Stomach smooth muscle (tissue), 2 donors: Measurements from ENCODE around the gene PTPRG.

ENCODE experiments used
- H3K27ac ChIP-seq: one replicate; pipeline ENCODE4 v1.7.0; 2013; ENCODE audit warnings: mild to moderate bottlenecking, low read length, inconsistent platforms
- H3K27me3 ChIP-seq, 2 donors: one replicate each; pipeline ENCODE4 v1.7.0; 2013; ENCODE audit warnings: low read length in 2 of 2; ENCODE audit not compliant: insufficient read depth in 2 of 2, control insufficient read depth in 1 of 2
- H3K36me3 ChIP-seq, 2 donors: one replicate each; pipeline ENCODE4 v1.7.0; 2013; ENCODE audit warnings: low read length in 2 of 2; ENCODE audit not compliant: control insufficient read depth in 2 of 2, insufficient read depth in 2 of 2
- H3K4me1 ChIP-seq: one replicate; pipeline ENCODE4 v1.7.0; 2013; ENCODE audit warnings: low read length; ENCODE audit not compliant: control insufficient read depth, insufficient read depth
- H3K4me3 ChIP-seq, 2 donors: one replicate each; pipeline ENCODE4 v1.7.0; 2013; ENCODE audit warnings: low read length in 2 of 2
- H3K9ac ChIP-seq, 2 donors: one replicate each; pipeline ENCODE4 v1.7.0; 2013; ENCODE audit warnings: low read length in 2 of 2, mild to moderate bottlenecking in 1 of 2
- H3K9me3 ChIP-seq, 2 donors: one replicate each; pipeline ENCODE4 v1.7.0; 2013; ENCODE audit warnings: low read length in 2 of 2; ENCODE audit not compliant: control insufficient read depth in 2 of 2
- donor health status: healthy.
- donor health status: Pancreatic carcinoma.

Gene PTPRG

GRCh38 chr3:61978460-61979419 lies 417.4 kb downstream of the PTPRG start:
- H3K36me3 ChIP-seq = no peaks in the 10 kb centered on the region
- H3K9ac ChIP-seq = no peak overlapping the region
- H3K9me3 ChIP-seq = no peaks in the 10 kb centered on the region
- no peak overlapping the region for H3K4me3 ChIP-seq
- H3K27me3 ChIP-seq = no peaks in the 10 kb centered on the region
- H3K4me1 ChIP-seq = peaks cover 6% of the 10 kb centered on the region
- no peak overlapping the region for H3K27ac ChIP-seq

DNA sequence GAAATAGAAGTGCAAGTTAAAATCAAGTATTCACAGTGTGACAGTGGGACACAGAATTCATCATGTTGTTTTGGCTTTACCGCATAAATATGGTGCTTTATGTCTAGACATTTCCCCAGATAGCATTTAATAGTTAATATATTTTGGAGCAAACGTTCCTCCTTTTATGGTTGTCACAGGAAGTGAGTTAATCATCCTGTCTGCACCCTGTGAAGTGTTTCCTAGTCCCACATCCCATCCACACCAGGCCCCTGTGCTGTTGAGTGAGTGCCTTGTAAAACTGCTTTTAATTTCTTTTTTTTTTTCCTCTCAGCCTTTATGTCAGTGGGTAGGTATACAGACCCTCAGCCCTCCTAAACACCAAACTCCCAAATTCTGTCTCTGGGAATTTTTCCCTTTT lies 418.3 kb downstream of the PTPRG start:
- H3K4me1 ChIP-seq = peaks cover 6% of the 10 kb centered on the region
- no peaks in the 10 kb centered on the region for H3K9me3 ChIP-seq
- no peaks in the 10 kb centered on the region for H3K27me3 ChIP-seq
- H3K9ac ChIP-seq = no peak overlapping the region
- no peak overlapping the region for H3K4me3 ChIP-seq
- H3K27ac ChIP-seq = no peak overlapping the region
- no peaks in the 10 kb centered on the region for H3K36me3 ChIP-seq

- H3K4me1 ChIP-seq = peaks cover 6% of the 10 kb centered on the region
- no peaks in the 10 kb centered on the region for H3K27me3 ChIP-seq
- no peaks in the 10 kb centered on the region for H3K9me3 ChIP-seq
- H3K9ac ChIP-seq = no peak overlapping the region
- H3K27ac ChIP-seq = no peak overlapping the region
- H3K4me3 ChIP-seq = no peak overlapping the region
- H3K36me3 ChIP-seq = no peaks in the 10 kb centered on the region
These were observed 418.7 kb downstream of the PTPRG start for GRCh38 chr3:61980041-61980440.

DNA sequence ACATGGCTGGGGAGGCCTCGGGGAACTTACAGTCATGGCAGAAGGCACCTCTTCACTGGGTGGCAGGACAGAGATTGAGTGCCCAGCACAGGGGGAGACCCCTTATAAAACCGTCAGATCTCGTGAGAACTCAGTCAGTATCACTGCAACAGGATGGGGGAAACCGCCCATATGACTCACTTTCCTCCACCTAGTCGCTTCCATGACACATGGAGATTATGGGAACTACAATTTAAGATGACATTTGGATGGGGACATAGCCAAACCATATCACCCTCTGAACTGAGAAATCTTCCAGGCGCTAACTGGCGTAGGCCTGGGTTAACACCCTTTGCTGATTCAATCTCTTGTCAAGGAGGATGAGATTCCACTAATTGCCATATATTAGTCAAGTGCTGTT lies 419.7 kb downstream of the PTPRG start:
- no peaks in the 10 kb centered on the region for H3K36me3 ChIP-seq

DNA sequence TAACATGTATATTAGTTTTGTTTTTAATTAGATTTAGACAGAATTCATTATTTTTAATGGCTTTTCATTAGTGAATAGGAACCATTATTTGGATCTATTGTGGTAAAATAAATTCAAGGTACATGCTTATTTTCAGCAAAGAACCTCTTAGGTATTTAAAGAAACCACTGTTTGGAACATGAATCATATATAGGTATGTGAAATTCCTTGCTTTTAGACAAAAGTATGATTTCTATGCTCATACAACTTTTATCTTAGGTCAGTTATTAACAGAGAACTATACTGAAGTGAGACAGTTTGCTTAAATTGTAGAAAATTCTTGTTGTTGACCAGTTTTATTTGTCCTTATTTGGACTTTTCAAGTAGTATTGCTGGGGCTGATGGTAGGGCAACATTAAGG lies 422.1 kb downstream of the PTPRG start:
- no peak overlapping the region for H3K9ac ChIP-seq
- H3K27me3 ChIP-seq = no peaks in the 10 kb centered on the region
- H3K4me1 ChIP-seq = peaks cover 6% of the 10 kb centered on the region
- H3K36me3 ChIP-seq = no peaks in the 10 kb centered on the region
- no peaks in the 10 kb centered on the region for H3K9me3 ChIP-seq
- no peak overlapping the region for H3K27ac ChIP-seq
- H3K4me3 ChIP-seq = no peak overlapping the region

More for the DNA sequence above, 419.7 kb downstream of the PTPRG start:
- no peak overlapping the region for H3K27ac ChIP-seq
- H3K9ac ChIP-seq = no peak overlapping the region
- H3K27me3 ChIP-seq = no peaks in the 10 kb centered on the region
- peaks cover 6% of the 10 kb centered on the region for H3K4me1 ChIP-seq
- H3K9me3 ChIP-seq = no peaks in the 10 kb centered on the region
- H3K4me3 ChIP-seq = no peak overlapping the region

- H3K27ac ChIP-seq = no peak overlapping the region
- H3K36me3 ChIP-seq = no peaks in the 10 kb centered on the region
- peaks cover 3% of the 10 kb centered on the region for H3K4me1 ChIP-seq
These were observed 423.6 kb downstream of the PTPRG start for GRCh38 chr3:61985020-61985419.

GRCh38 chr3:61986473-61986872 lies 425.1 kb downstream of the PTPRG start:
- no peaks in the 10 kb centered on the region for H3K4me1 ChIP-seq
- H3K9me3 ChIP-seq = no peaks in the 10 kb centered on the region
- H3K4me3 ChIP-seq = no peak overlapping the region
- H3K27me3 ChIP-seq = no peaks in the 10 kb centered on the region
- H3K36me3 ChIP-seq = peaks cover 0 to 2% of the 10 kb centered on the region in 2 donors
- no peak overlapping the region for H3K9ac ChIP-seq
- H3K27ac ChIP-seq = no peak overlapping the region

More at GRCh38 chr3:61985020-61985419, 423.6 kb downstream of the PTPRG start:
- no peaks in the 10 kb centered on the region for H3K9me3 ChIP-seq
- no peak overlapping the region for H3K9ac ChIP-seq
- no peaks in the 10 kb centered on the region for H3K27me3 ChIP-seq
- H3K4me3 ChIP-seq = no peak overlapping the region

DNA sequence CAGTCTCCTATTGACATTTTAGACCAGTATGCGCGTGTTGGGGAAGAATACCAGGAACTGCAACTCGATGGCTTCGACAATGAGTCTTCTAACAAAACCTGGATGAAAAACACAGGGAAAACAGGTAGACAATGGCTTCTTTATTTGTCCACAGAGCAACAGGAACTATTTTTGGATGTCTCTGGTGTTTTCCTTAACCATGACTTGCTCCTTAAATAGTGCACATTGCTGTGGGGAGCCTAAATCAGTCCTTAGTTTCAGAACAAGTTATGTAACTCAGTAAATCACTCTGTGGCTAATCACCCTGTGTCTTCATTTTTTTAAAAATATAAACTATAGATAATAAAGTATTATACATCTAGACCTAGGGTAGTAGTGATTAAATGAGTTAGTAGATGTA lies 428.3 kb downstream of the PTPRG start:
- Histone ChIP-seq H3K9me3 (no peaks in the 10 kb centered on the region), H3K9ac (no peak overlapping the region), H3K36me3 (peaks cover 0 to 2% of the 10 kb centered on the region in 2 donors), H3K27me3 (no peaks in the 10 kb centered on the region), H3K4me3 (no peak overlapping the region), H3K4me1 (no peaks in the 10 kb centered on the region), H3K27ac (no peak overlapping the region)

- Histone ChIP-seq H3K27ac (no peak overlapping the region), H3K36me3 (peaks cover 0 to 2% of the 10 kb centered on the region in 2 donors), H3K9ac (no peak overlapping the region), H3K4me1 (no peaks in the 10 kb centered on the region), H3K9me3 (no peaks in the 10 kb centered on the region), H3K27me3 (no peaks in the 10 kb centered on the region), H3K4me3 (no peak overlapping the region)
These were observed 429.1 kb downstream of the PTPRG start for GRCh38 chr3:61990327-61991027.

DNA sequence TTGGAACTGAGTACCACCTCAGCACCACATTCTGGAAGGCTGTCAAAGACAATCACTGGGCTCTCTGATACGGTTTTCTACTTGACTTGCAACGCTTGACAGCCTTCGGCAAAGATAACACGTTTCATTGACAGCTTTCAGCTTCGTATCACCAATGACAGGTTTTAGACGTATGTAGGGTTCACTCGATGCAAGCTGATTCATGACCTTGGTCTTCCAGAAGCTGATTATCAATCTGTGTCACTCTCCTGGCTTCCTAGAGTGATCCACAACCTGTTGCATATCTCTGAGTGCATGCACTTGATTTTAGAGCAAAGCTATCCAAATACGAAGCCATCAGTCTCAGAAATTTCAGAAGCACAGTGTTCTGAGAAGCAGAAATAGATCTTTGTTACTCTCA lies 430.3 kb downstream of the PTPRG start:
- H3K9me3 ChIP-seq = no peaks in the 10 kb centered on the region
- H3K36me3 ChIP-seq = peaks cover 0 to 2% of the 10 kb centered on the region in 2 donors
- H3K27ac ChIP-seq = no peak overlapping the region
- no peaks in the 10 kb centered on the region for H3K4me1 ChIP-seq
- no peak overlapping the region for H3K9ac ChIP-seq
- H3K27me3 ChIP-seq = no peaks in the 10 kb centered on the region
- no peak overlapping the region for H3K4me3 ChIP-seq

- Histone ChIP-seq H3K27me3 (no peaks in the 10 kb centered on the region), H3K4me1 (no peaks in the 10 kb centered on the region), H3K9ac (no peak overlapping the region), H3K36me3 (no peaks in the 10 kb centered on the region), H3K9me3 (no peaks in the 10 kb centered on the region), H3K27ac (no peak overlapping the region), H3K4me3 (no peak overlapping the region)
These were observed 435.0 kb downstream of the PTPRG start for GRCh38 chr3:61996366-61996765.
